Subcutaneous adipose tissue (tissue), 4 donors: ENCODE results near the gene GABRG3. TPM values are rescaled to one million over a fixed set of nuclear protein-coding genes. Genes with fewer than 3 reads are reported as not detected.

Experiments
- total RNA-seq, 4 donors: library from RNA; depleted of rRNA; stranded (reverse); fragments of >200 nt; gene quantifications; one replicate each; pipeline ENCODE4 v1.1.0, GENCODE V29; 2016
- TF ChIP-seq, protein P1 (sequence below): fragments of 450-650 bp; IDR thresholded peaks from one replicate; pipeline ENCODE4 v1.5.1; 2016; ENCODE audit warnings: low read depth, mild to moderate bottlenecking, control low read depth, antibody characterized with exemption, moderate library complexity

The GABRG3 gene
- total RNA-seq, 4 donors from 2014 or later: not detected

DNA sequence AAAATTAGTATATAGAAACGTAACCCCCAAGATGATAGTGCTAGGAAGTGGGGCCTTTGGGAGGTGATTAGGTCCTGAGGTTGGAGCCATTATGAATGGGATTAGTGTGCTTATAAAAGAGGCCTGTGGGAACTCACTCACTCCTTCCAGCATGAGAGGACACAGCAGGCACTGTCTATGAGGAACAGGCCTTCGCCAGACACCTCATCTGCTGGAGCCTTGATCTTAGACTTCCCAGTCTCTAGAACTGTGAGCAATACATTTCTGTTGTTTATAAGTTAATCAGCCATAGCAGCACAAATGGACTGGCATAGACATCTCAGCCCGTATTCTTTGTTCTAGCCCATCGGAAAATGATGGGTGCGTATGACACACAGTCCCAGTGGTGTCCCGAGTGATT, 152.3 kb downstream of the GABRG3 start:
- TF ChIP-seq, protein P1, sequence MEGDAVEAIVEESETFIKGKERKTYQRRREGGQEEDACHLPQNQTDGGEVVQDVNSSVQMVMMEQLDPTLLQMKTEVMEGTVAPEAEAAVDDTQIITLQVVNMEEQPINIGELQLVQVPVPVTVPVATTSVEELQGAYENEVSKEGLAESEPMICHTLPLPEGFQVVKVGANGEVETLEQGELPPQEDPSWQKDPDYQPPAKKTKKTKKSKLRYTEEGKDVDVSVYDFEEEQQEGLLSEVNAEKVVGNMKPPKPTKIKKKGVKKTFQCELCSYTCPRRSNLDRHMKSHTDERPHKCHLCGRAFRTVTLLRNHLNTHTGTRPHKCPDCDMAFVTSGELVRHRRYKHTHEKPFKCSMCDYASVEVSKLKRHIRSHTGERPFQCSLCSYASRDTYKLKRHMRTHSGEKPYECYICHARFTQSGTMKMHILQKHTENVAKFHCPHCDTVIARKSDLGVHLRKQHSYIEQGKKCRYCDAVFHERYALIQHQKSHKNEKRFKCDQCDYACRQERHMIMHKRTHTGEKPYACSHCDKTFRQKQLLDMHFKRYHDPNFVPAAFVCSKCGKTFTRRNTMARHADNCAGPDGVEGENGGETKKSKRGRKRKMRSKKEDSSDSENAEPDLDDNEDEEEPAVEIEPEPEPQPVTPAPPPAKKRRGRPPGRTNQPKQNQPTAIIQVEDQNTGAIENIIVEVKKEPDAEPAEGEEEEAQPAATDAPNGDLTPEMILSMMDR: no peak

DNA sequence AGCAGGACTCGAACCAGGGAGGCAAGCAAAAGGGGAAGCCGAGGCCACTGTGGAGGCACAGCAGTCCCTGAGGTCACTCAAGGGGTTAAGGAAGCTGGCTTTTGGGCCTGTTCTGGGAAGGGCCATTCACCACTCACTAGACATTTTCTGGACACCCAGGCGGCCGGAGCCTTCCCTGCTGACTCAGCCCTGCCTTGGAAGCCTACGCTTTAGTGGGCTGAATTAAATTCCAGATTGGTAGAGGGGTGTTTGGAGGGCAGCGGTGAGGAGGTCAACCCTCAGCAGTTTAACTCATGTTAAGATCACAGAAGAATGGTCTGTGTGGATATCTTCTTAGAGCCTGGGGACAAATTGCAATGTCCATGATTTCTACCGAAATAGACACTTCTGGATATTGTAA, 152.8 kb downstream of the GABRG3 start:
- TF ChIP-seq, protein P1: no peak

DNA sequence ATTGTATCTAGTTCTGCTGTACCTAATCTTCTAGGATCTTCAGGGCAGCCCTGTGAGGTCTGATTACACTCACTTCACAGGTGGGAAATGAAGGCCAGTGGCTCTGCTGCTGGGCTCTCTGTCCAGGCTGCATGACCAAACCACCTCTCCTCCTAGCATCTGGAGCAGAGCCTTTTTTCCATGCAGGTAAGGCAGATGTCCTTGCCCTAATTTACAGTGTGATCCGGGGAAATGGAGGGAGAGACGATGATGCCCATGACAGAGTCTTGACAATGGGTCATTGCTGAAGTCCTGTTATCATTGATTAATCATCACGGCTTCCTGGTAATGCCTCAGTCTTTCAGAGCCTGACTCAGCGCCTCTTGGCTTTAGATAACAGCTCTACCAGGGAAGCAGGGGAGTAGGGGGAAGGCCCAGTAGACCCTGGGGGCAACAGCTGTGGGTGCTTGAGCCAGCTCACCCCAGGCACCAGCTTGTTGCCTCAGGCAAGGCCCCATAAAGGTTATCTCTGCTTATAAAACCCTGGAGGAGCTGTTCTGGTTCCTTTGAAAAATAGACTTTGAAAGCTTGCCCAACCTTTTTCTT, 153.4 kb downstream of the GABRG3 start:
- TF ChIP-seq, protein P1: no peak

DNA sequence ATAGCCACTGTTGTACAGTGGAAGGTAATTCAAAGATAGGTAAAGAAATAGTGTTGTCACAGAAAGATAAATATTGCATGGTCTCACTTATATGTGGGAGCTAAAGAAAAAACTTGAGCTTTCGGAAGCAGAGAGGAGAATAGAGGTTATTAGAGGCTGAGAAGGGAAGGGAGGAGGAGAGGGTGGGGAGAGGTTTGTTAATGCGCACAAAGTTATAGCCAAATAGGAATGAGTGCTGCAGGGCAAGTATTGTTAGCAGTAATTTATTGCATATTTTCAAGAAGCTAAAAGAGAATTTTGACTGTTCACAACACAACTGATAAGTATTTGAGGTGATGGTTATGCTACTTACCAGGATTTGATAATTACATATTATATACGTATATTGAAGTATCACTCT, 154.2 kb downstream of the GABRG3 start:
- TF ChIP-seq, protein P1: no peak

DNA sequence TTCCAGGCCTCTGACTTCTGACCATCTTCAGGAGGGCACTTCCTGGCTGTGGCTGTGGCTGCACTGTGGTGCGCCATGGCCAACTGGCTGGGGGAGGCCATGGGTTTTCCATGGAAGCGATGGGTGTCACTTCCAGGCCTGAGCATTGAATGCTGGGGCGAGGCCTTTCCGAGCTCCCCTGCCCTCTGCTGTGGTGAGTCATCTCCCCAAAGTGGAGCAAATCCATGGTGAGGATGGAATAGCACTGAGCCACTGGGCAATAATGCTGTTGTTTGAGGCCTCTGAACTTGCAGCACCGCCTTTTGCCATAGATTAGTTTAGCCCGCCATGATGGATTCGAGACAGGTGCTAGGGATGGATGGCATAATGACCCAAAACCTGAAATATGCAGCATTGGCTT, 155.5 kb downstream of the GABRG3 start:
- TF ChIP-seq, protein P1: no peak

DNA sequence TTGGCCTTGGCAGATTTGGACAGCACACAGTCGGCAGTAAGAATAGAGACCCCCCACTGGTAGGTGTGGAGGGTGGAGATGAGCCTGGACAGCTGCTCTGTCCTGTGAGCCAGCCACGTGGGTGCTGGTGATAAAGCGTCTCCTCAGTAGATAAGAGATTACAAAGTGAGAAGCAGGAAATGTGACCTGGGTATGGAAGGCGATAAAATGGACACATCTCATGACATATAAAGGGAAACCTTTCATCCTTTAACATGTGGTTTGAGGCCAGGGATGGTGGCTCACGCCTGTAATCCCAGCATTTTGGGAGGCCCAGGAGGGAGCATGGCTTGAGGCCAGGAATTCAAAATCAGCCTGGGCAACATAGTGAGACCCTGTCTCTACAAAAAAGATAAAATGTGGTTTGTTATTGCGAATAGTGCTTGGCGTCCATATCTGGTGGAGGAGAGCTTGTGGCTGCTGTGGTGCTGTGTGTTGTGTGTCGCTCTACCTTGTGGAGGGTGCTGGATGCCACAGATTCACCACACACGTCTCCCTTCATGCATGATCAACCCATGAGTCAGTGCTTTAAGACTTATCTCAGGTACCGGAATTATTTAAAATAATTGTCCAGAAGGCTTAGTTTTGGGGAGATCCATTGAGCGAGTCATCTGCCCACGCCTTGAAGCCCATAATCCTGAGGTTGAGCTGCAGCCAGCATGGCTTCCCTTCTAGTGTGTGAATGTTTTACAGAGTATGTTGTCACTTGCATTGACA, 157.0 kb downstream of the GABRG3 start:
- TF ChIP-seq, protein P1: no peak

DNA sequence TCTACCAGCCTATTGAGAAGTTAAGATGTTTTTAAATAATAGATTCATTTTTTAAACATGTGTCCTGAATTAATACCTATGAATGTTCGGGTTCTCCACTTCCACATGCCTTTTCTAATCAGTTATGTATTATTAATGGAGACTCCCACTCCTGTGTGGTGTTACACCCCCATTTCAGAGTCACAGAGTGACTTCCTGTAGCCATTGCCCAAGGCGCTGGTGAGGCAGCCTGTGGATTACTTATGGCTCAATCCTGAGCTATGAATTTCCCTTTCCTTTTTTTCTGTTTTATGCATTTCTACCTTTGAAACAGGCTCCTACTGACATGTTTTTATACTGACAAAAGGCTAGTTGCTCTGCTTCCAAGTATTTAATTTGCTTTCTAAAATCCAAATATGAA, 162.3 kb downstream of the GABRG3 start:
- TF ChIP-seq, protein P1: no peak
